HG02981 (cell line): ENCODE data around the gene ARHGAP15.

Experiments used
- ATAC-seq: cut with Tn5 transposase; IDR thresholded peaks from one replicate; pipeline ENCODE4 v1.9.1; 2021; ENCODE audit warnings: mild to moderate bottlenecking, moderate library complexity; ENCODE audit not compliant: unreplicated experiment

The ARHGAP15 gene

DNA sequence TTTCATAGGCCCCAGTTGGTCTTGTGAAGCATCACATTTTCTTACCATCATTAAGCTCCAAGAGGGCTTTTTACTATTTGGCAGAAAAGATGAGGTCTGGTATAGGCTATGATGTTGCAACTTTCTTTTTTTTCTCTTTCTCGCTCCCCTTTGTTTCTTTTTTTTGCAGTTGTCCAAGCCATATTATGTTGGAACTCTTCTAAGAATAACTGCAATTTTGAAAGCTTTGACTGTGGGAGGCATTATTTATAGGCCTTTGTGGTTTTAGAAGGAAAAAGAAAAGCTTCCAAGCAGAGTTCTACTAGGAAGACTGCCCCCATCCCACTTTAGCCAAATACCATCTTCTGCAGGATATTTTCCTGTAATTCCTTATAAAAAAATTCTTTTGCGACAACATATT, 571.6 kb downstream of the ARHGAP15 start:
- ATAC-seq: no peak

GRCh38 chr2:143701785-143702184, 572.6 kb downstream of the ARHGAP15 start:
- no peak for ATAC-seq

- no peak for ATAC-seq
Observed at GRCh38 chr2:143702931-143703330, 573.7 kb downstream of the ARHGAP15 start.

DNA sequence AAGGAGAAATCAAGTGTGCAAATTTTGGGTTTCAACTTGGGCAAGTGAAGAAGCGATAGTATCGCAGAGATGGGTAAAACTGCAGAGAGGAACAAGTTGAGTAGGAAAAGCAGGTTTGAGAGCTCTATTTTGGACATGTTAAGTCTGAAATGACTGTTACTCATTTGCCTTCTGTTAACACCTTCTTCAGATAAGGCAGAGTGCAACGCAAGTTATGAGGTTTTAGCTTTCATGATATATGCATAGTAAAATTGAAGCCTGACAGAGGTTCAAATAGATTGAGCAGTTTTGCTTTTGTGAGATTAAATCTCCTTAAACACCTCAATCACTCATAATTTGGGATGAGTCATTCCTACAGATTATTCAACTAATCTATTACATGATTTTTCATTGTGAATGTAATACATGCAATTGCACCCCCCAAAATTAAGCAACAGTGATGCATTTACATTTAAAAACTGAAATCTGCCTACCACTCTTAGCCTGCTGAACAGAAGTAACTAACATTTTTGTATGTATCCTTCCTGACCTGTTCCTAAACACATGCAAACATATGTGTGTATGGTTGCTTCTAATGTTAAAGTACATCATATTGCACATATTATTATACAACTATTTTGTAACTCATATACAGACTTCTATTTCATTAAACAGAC, 575.4 kb downstream of the ARHGAP15 start:
- no peak for ATAC-seq

GRCh38 chr2:143705108-143705707, 576.0 kb downstream of the ARHGAP15 start:
- ATAC-seq: no peak

GRCh38 chr2:143706354-143706753, 577.1 kb downstream of the ARHGAP15 start:
- no peak for ATAC-seq

GRCh38 chr2:143708682-143709081, 579.5 kb downstream of the ARHGAP15 start:
- ATAC-seq: no peak

DNA sequence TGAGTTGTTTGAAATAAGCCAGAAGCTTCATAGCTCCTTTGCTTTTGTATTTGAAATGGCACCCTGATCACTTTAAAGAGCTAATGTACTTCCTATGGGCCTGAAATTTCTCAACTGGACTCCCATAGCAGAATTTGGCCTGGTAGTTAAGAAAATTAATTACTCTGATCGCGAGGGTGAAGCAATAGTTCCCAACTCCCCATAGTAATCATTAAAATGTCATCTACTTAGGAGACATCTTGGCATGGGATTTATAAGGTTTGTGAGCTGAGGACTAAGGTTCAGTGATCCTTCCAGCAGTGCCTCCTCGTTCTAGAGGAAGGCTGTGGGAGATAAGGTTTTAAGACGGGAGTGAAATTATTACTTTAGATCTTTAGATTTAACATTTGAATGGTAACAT, 581.0 kb downstream of the ARHGAP15 start:
- ATAC-seq: no peak

- no peak for ATAC-seq
Observed at GRCh38 chr2:143710879-143711278, 581.7 kb downstream of the ARHGAP15 start.

GRCh38 chr2:143716522-143716921, 587.3 kb downstream of the ARHGAP15 start:
- no peak for ATAC-seq

DNA sequence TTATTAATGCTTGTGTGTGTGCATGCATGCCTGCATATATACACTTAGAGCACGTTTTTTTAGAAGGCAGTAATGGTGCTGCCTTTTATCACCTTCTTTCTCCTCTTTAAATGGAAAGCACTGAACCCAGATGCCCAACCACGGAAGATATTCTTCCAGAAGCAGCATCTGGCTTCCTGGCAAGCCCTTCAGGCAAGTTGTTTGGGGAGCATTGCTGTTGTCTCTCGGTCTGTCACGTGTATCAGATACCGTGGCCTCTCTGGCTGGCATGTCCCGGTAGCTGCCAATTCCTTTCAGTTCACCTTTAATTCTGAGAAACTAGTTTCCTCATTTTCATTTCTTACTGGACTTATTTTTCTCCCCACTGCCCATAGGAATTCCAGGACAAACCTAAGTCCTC, 587.8 kb downstream of the ARHGAP15 start:
- ATAC-seq: no peak

DNA sequence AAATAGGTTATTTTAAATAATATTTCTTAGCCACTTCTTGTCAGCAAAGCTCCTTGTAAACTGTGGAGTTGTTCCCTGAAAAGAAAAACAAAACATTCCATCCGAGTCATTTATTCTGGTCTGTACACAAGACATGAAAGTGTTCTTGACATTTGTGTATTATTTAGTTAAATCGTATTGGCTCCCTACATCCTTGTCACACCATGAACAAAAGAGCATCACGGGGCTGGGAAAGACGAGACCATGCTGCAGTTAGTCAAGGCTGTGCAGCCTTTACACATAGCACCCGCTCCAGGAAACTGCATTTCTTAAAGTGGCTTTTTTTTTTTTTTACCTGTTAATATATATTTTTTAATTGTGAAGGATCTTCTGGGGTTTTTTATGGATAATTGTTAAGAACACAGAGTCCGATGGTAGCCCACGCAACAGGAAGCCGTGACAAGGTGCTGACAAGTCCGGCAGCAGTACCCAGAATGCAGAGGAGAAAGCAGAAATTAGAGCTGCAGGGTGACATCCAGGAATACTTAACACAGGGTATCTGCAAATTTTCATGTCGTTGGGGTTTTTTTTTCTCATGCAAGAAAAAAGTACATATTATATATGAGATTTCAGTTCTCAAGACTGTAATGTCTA, 588.4 kb downstream of the ARHGAP15 start:
- no peak for ATAC-seq

DNA sequence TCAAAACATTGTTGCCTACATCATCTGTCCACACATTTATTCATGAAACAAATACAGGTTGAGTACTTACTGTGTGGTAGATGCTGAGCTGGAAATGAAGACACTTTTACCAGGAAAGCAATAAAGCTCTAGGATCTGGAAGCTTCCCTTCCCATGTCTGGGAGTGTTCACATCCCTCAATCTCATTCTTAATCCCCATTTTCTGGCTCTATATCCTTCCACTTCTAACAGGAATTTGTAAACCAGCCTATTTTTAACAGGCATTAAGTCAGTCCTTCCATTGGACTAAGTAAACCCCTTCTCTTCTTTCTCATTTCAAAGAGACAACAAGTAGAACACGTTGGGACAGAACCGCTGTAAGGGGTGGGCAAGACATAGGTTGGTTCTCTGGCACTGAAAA, 589.5 kb downstream of the ARHGAP15 start:
- ATAC-seq: no peak

DNA sequence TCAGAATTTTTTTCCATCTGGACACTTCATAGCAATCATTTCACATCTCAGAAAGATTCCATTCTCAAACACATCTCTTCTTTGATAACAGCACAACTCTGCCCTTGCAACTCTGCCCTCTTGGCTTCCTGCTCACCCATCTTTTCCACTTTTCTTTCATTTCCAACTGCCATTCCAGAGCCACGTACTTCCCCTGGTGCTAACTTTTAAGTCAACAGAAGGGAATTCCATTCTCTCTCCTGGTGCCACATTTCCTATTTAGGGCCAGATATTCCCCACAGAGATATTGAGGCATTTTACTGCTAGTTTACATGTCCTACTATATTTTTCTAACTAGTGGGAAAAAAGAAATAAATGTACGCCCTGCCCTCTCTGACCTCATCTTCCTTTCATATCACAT, 590.2 kb downstream of the ARHGAP15 start:
- ATAC-seq: no peak

- no peak for ATAC-seq
Observed at GRCh38 chr2:143720095-143720664, 591.0 kb downstream of the ARHGAP15 start.

DNA sequence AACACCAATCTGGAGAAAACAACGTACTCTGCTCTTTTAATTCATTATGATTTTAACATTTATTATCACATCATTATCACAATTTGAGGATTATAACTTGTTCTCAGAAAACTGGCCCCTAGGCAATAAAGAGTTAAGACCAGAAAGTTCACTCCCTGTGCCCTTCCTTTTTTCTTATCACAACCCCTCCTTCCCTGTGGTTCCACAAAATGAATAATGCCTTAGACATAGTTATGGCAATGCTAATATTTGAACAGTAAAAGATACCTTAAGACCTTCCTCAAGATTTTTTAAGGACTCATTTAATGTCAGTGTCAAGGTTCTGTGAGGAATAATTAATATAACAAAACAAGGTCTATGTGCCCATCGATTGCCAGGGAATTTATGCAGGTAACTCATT, 596.2 kb downstream of the ARHGAP15 start:
- ATAC-seq: no peak

GRCh38 chr2:143726151-143726845, 597.1 kb downstream of the ARHGAP15 start:
- no peak for ATAC-seq

DNA sequence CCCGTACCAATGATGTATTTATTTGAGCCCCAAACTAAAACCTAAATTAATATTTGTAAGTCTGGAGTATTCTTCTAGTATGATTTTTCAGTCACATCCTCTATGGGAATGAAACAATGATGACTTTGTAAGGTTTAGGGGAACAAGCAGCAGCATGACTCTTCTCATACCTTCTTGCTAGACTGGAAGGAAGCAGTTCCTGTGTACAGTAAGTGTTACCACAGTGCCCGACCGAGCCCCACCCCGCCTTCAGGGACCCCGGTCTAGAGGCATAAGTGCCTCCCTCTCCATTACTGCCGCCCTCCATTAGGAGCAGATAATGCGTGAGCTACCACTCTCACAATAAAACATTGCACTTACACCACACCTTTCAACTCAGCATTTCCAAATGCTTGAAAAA, 599.3 kb downstream of the ARHGAP15 start:
- ATAC-seq: no peak

DNA sequence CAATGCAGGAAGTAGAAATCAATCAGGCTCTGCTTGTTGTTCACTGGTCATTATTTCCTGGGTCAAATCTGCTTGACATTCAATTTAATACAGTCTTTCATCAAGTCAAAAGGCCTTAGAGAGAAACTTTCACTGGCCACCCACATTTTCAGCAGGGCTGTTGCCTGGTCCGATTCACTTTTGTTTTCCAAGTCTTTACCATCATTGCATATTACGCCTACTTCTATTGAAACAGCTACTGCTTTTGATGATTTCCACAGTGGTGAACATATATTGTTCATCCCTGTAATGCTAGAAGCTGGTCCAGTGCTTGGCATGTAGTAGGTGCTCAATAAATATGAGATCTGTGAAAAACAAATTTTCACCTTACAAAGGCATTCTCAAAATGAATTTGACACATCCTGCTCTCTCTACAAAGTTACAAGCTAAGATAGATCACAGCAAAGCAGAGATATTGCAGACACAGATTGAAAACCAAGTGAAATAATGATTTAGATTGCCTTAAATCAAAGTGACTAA, 600.1 kb downstream of the ARHGAP15 start:
- no peak for ATAC-seq

- peak; percentile 76 for ATAC-seq
Observed at GRCh38 chr2:143730155-143730952, 601.1 kb downstream of the ARHGAP15 start.

GRCh38 chr2:143730953-143731260, 601.7 kb downstream of the ARHGAP15 start:
- ATAC-seq: peak; percentile 54
